H9 (cell line): ENCODE results near the gene NUDT22. TPM values are rescaled to one million over a fixed set of nuclear protein-coding genes. Genes with fewer than 3 reads are reported as not detected.

Experiments
- DNase-seq: peaks from one replicate; pipeline ENCODE4 v3.0.0-alpha.2; 2017
- H2AFZ ChIP-seq: one replicate; pipeline ENCODE4 v1.6.1; 2013; ENCODE audit warnings: mild to moderate bottlenecking, low read length, control low read depth, moderate library complexity
- H2AK5ac ChIP-seq: 2 replicates; pipeline ENCODE4 v1.6.1; 2013; ENCODE audit warnings: low read length, control low read depth, mixed read lengths; ENCODE audit not compliant: insufficient read length
- H2BK120ac ChIP-seq: one replicate; pipeline ENCODE4 v1.6.1; 2013; ENCODE audit warnings: low read depth, mild to moderate bottlenecking, low read length, control low read depth, inconsistent platforms; ENCODE audit not compliant: poor library complexity, severe bottlenecking
- H2BK12ac ChIP-seq: 2 replicates; pipeline ENCODE4 v1.6.1; 2013; ENCODE audit warnings: low read length, control low read depth, mixed read lengths, low read depth; ENCODE audit not compliant: insufficient read length
- H2BK15ac ChIP-seq: 2 replicates; pipeline ENCODE4 v1.6.1; 2013; ENCODE audit warnings: low read depth, low read length, control low read depth
- H2BK20ac ChIP-seq: one replicate; pipeline ENCODE4 v1.6.1; 2013; ENCODE audit warnings: low read depth, mild to moderate bottlenecking, low read length, control low read depth, inconsistent platforms; ENCODE audit not compliant: poor library complexity, severe bottlenecking
- H2BK5ac ChIP-seq: 2 replicates; pipeline ENCODE4 v1.6.1; 2013; ENCODE audit warnings: low read length, control low read depth, mixed read lengths; ENCODE audit not compliant: insufficient read length
- H3K14ac ChIP-seq: 2 replicates; pipeline ENCODE4 v1.6.1; 2013; ENCODE audit warnings: low read length, control low read depth; ENCODE audit not compliant: insufficient read depth
- H3K18ac ChIP-seq: 2 replicates; pipeline ENCODE4 v1.6.1; 2013; ENCODE audit warnings: low read depth, mild to moderate bottlenecking, mixed read lengths, low read length, control low read depth; ENCODE audit not compliant: insufficient read length
- H3K23ac ChIP-seq: 2 replicates; pipeline ENCODE4 v1.6.1; 2013; ENCODE audit warnings: low read length, control low read depth, mixed read lengths, low read depth; ENCODE audit not compliant: insufficient read length
- H3K23me2 ChIP-seq: 2 replicates; pipeline ENCODE4 v1.6.1; 2013; ENCODE audit warnings: low read depth, mild to moderate bottlenecking, mixed read lengths, low read length, control low read depth; ENCODE audit not compliant: insufficient read length, poor library complexity, severe bottlenecking
- H3K27ac ChIP-seq: 2 replicates; pipeline ENCODE4 v1.5.1; 2013; ENCODE audit warnings: low read length, control low read depth, mixed read lengths, low read depth; ENCODE audit not compliant: insufficient read length
- H3K27me3 ChIP-seq: 2 replicates; pipeline ENCODE4 v1.6.1; 2013; ENCODE audit warnings: low read length, control low read depth, inconsistent platforms; ENCODE audit not compliant: insufficient read depth
- H3K4ac ChIP-seq: 2 replicates; pipeline ENCODE4 v1.6.1; 2013; ENCODE audit warnings: low read depth, mild to moderate bottlenecking, control low read depth, inconsistent platforms, low read length, moderate library complexity
- H3K4me1 ChIP-seq: 2 replicates; pipeline ENCODE4 v1.6.1; 2013; ENCODE audit warnings: low read length, control low read depth, inconsistent platforms; ENCODE audit not compliant: insufficient read depth
- H3K4me2 ChIP-seq: 2 replicates; pipeline ENCODE4 v1.6.1; 2013; ENCODE audit warnings: low read length, control low read depth, mixed read lengths; ENCODE audit not compliant: insufficient read length, insufficient read depth
- H3K56ac ChIP-seq: 2 replicates; pipeline ENCODE4 v1.6.1; 2013; ENCODE audit warnings: low read depth, mild to moderate bottlenecking, mixed read lengths, low read length, control low read depth; ENCODE audit not compliant: insufficient read length
- H3K79me1 ChIP-seq: 2 replicates; pipeline ENCODE4 v1.6.1; 2013; ENCODE audit warnings: low read depth, mild to moderate bottlenecking, moderate library complexity, low read length, control low read depth, inconsistent platforms; ENCODE audit not compliant: insufficient read depth, poor library complexity, severe bottlenecking
- H3K79me2 ChIP-seq: 2 replicates; pipeline ENCODE4 v1.6.1; 2013; ENCODE audit warnings: low read length, control low read depth, inconsistent platforms; ENCODE audit not compliant: insufficient read depth
- H3K9ac ChIP-seq: 2 replicates; pipeline ENCODE4 v1.6.1; 2013; ENCODE audit warnings: low read length, control low read depth, mixed read lengths; ENCODE audit not compliant: insufficient read length; ENCODE audit errors: extremely low read depth
- H3K9me3 ChIP-seq: one replicate; pipeline ENCODE4 v1.6.1; 2013; ENCODE audit warnings: low read depth, low read length, inconsistent platforms; ENCODE audit not compliant: control insufficient read depth
- H3T11ph ChIP-seq: one replicate; pipeline ENCODE4 v1.6.1; 2013; ENCODE audit warnings: mild to moderate bottlenecking, low read length, control low read depth, inconsistent platforms
- H4K20me1 ChIP-seq: one replicate; pipeline ENCODE4 v1.6.1; 2013; ENCODE audit not compliant: control insufficient read depth, insufficient read length, insufficient read depth
- H4K5ac ChIP-seq: 2 replicates; pipeline ENCODE4 v1.6.1; 2013; ENCODE audit warnings: low read depth, mild to moderate bottlenecking, mixed read lengths, low read length, control low read depth; ENCODE audit not compliant: insufficient read length
- H4K8ac ChIP-seq: replicated peaks from 2 replicates; pipeline ENCODE4 v1.6.1; 2013; ENCODE audit warnings: low read length, control low read depth, mixed read lengths, low read depth; ENCODE audit not compliant: insufficient read length
- H4K91ac ChIP-seq: 2 replicates; pipeline ENCODE4 v1.6.1; 2013; ENCODE audit warnings: low read depth, mild to moderate bottlenecking, moderate library complexity, mixed read lengths, low read length, control low read depth; ENCODE audit not compliant: insufficient read length
- H3K27ac Mint-ChIP-seq, 3 experiments: 2 replicates in 2 of 3; 3 replicates in 1 of 3; pipeline ENCODE4 v1.8.0; 2020 to 2021; ENCODE audit warnings: mixed read lengths in 3 of 3, mild to moderate bottlenecking in 1 of 3, moderate library complexity in 1 of 3
- H3K27me3 Mint-ChIP-seq: 2 replicates; pipeline ENCODE4 v1.8.0; 2021; ENCODE audit warnings: low read depth, mild to moderate bottlenecking, moderate library complexity, mixed read lengths
- H3K36me3 Mint-ChIP-seq, 3 experiments: 2 replicates in 2 of 3; 3 replicates in 1 of 3; pipeline ENCODE4 v1.8.0; 2020 to 2021; ENCODE audit warnings: low read depth in 3 of 3, mixed read lengths in 3 of 3; ENCODE audit not compliant: insufficient read depth in 1 of 3
- H3K4me1 Mint-ChIP-seq, 2 experiments: 2 replicates each; pipeline ENCODE4 v1.8.0; 2020; ENCODE audit warnings: mixed read lengths in 2 of 2
- H3K4me3 Mint-ChIP-seq, 2 experiments: 2 replicates in 1 of 2; 3 replicates in 1 of 2; pipeline ENCODE4 v1.8.0; 2020 to 2021; ENCODE audit warnings: mild to moderate bottlenecking in 2 of 2, mixed read lengths in 2 of 2, moderate library complexity in 1 of 2
- H3K9me3 Mint-ChIP-seq, 2 experiments: 2 replicates in 1 of 2; 3 replicates in 1 of 2; pipeline ENCODE4 v1.8.0; 2020; ENCODE audit warnings: mild to moderate bottlenecking in 2 of 2, mixed read lengths in 2 of 2, moderate library complexity in 1 of 2
- CTCF ChIP-seq: fragments of 200-600 bp; sonication (generic); conservative IDR thresholded peaks from 3 replicates; pipeline ENCODE4 v1.8.0; 2021; ENCODE audit warnings: antibody characterized with exemption, mild to moderate bottlenecking
- WGBS: extraction: QIAGEN DNeasy Blood & Tissue Kit; methylation state at CpG from one replicate; pipeline ENCODE4 v1.1.7; 2013; ENCODE audit warnings: missing lambda C conversion rate, low lambda C conversion rate, mixed read lengths; ENCODE audit not compliant: insufficient read length; ENCODE audit errors: extremely low coverage; 5-methylcytosine and 5-hydroxymethylcytosine counted together
- total RNA-seq: library from RNA; stranded (reverse); gene quantifications from 2 replicates; pipeline ENCODE4 v1.2.1, GENCODE V29; 2021

NUDT22 gene
- total RNA-seq, 1 experiment from 2014 or later: 39.6 TPM

- no peaks in the 10 kb centered on the region for H3K27me3 Mint-ChIP-seq
- Histone ChIP-seq H3K4me2 (no peak within 1 kb of the TSS), H3K23ac (no peak within 1 kb of the TSS), H2BK20ac (no peak within 1 kb of the TSS), H3K23me2 (no peaks in the 10 kb centered on the region), H3K4me1 (no peaks in the 10 kb centered on the region), H2BK120ac (no peak within 1 kb of the TSS), H4K91ac (no peak within 1 kb of the TSS), H4K20me1 (no peaks in the 10 kb centered on the region), H2AK5ac (no peak within 1 kb of the TSS), H3T11ph (no peak within 1 kb of the TSS), H4K8ac (no peak within 1 kb of the TSS), H3K18ac (no peak within 1 kb of the TSS), H3K79me1 (no peaks in the 10 kb centered on the region), H3K27ac (no peak within 1 kb of the TSS), H3K27me3 (no peaks in the 10 kb centered on the region), H4K5ac (no peak within 1 kb of the TSS), H2BK15ac (no peak within 1 kb of the TSS), H3K14ac (no peak within 1 kb of the TSS), H3K4ac (no peak within 1 kb of the TSS), H2BK12ac (no peak within 1 kb of the TSS), H3K9me3 (no peaks in the 10 kb centered on the region), H3K56ac (no peak within 1 kb of the TSS), H3K9ac (no peak within 1 kb of the TSS), H2BK5ac (no peak within 1 kb of the TSS), H2AFZ (no peak within 1 kb of the TSS), H3K79me2 (no peaks in the 10 kb centered on the region)
- no peak within 1 kb of the TSS; a peak in 1 of 5 replicates for H3K4me3 Mint-ChIP-seq
- H3K9me3 Mint-ChIP-seq: no peaks in the 10 kb centered on the region; a peak in 1 of 5 replicates
- H3K4me1 Mint-ChIP-seq: peaks cover 13 to 14% of the 10 kb centered on the region in 2 experiments
- peaks cover 26 to 62% (median 54%) of the 10 kb centered on the region in 3 experiments; a peak in 6 of 7 replicates for H3K36me3 Mint-ChIP-seq
- TF ChIP-seq CTCF: no peak
- peak within 1 kb of the TSS in 2 of 3 experiments; percentile 74 to 80; a peak in 4 of 7 replicates for H3K27ac Mint-ChIP-seq
- no CpG with 5 or more reads among the region's 27 CpGs for WGBS
- no peak for DNase-seq
Measured at GRCh38 chr11:64206457-64207255, 19.4 kb upstream of the NUDT22 start, which contains the start of gene FERMT3. Gene FERMT3, plus strand, starts transcription at chr11:64206721. Its CDS starts 644 bp downstream, at chr11:64207365.
